OCI-LY7 (cell line): ENCODE data around the gene SLC35F2. TPM values are rescaled to one million over a fixed set of nuclear protein-coding genes. Genes with fewer than 3 reads are reported as not detected.
A peak's percentile ranks its signal among the peaks of the same experiment; 100 is the strongest.
"Not testable (repeated sequence)": the region's sequence is repeated elsewhere in the genome, so short reads cannot be mapped to it uniquely, and the experiment has no call there.

Source experiments
- BruUV-seq: library from RNA; stranded (reverse); fragments of 400-500 nt; replicated peaks from 2 replicates; lab custom pipeline; 2021; lab: Mats Ljungman, UMichigan
- CTCF ChIA-PET: fragments of 300-600 bp; sonication (Branson Sonifier 250); formaldehyde crosslinking; loops from one replicate; lab custom pipeline; 2022; ENCODE audit warnings: antibody characterized with exemption; ENCODE audit not compliant: unreplicated experiment; lab: Charles Lee
- POLR2A ChIA-PET: fragments of 300-600 bp; sonication (Branson Sonifier 250); formaldehyde crosslinking; loops from one replicate; lab custom pipeline; 2022; ENCODE audit warnings: antibody characterized with exemption; lab: Charles Lee
- DNase-seq: peaks from one replicate; pipeline ENCODE4 v3.0.0-alpha.2; 2015; ENCODE audit warnings: low spot score
- H2AFZ ChIP-seq: fragments of 200-600 bp; sonication (generic), shearing (Covaris generic); 2 replicates; pipeline ENCODE4 v1.6.1; 2014; ENCODE audit warnings: mild to moderate bottlenecking, antibody characterized with exemption, low read length, moderate library complexity
- H3K27ac ChIP-seq: fragments of 200-600 bp; sonication (generic); 2 replicates; pipeline ENCODE4 v1.5.1; 2014; ENCODE audit warnings: mixed run types, low read depth, mild to moderate bottlenecking, moderate library complexity, low read length, inconsistent platforms; ENCODE audit not compliant: poor library complexity, severe bottlenecking
- H3K36me3 ChIP-seq: fragments of 200-600 bp; sonication (generic); 2 replicates; pipeline ENCODE4 v1.6.1; 2014; ENCODE audit warnings: mild to moderate bottlenecking, antibody characterized with exemption, low read length, moderate library complexity, mixed read lengths; ENCODE audit not compliant: insufficient read depth
- H3K4me1 ChIP-seq: fragments of 200-600 bp; sonication (generic); 2 replicates; pipeline ENCODE4 v1.5.1; 2014; ENCODE audit warnings: mild to moderate bottlenecking, low read length; ENCODE audit not compliant: insufficient read depth, poor library complexity, severe bottlenecking
- H3K4me2 ChIP-seq: fragments of 200-600 bp; sonication (generic); 2 replicates; pipeline ENCODE4 v1.6.1; 2014; ENCODE audit warnings: mild to moderate bottlenecking, low read length
- H3K4me3 ChIP-seq: fragments of 200-600 bp; sonication (generic); 2 replicates; pipeline ENCODE4 v1.5.1; 2014; ENCODE audit warnings: mild to moderate bottlenecking, low read depth, low read length; ENCODE audit not compliant: poor library complexity, severe bottlenecking
- H3K79me2 ChIP-seq: fragments of 200-600 bp; sonication (generic); 2 replicates; pipeline ENCODE4 v1.6.1; 2016; ENCODE audit warnings: low read depth, mild to moderate bottlenecking, low read length, moderate library complexity, mixed read lengths; ENCODE audit not compliant: insufficient read depth
- H3K9me2 ChIP-seq: fragments of 200-600 bp; sonication (generic); 2 replicates; pipeline ENCODE4 v1.6.1; 2016; ENCODE audit warnings: mild to moderate bottlenecking, low read length, mixed read lengths; ENCODE audit not compliant: insufficient read depth
- H3K9me3 ChIP-seq: fragments of 200-600 bp; sonication (generic); 2 replicates; pipeline ENCODE4 v1.6.1; 2014; ENCODE audit warnings: mild to moderate bottlenecking, mixed run types, low read length, mixed read lengths
- H4K20me1 ChIP-seq: fragments of 200-600 bp; sonication (generic); 2 replicates; pipeline ENCODE4 v1.6.1; 2014; ENCODE audit warnings: mild to moderate bottlenecking, antibody characterized with exemption, low read length, moderate library complexity, mixed read lengths; ENCODE audit not compliant: insufficient read depth
- EZH2phosphoT487 ChIP-seq: fragments of 200-600 bp; sonication (generic); IDR thresholded peaks from 2 replicates; pipeline ENCODE4 v1.6.1; 2018; ENCODE audit warnings: low read depth, borderline replicate concordance, mild to moderate bottlenecking, mixed run types, antibody characterized with exemption, low read length, moderate library complexity, mixed read lengths
- intact Hi-C: fragments of 100-400 bp; cut with micrococcal nuclease; formaldehyde crosslinking; loops from one replicate; pipeline ENCODE4 v1.10.0; 2022; ENCODE audit not compliant: unreplicated experiment
- total RNA-seq, 2 experiments: library from RNA; depleted of rRNA in 1 of 2; stranded (reverse); fragments of >200 nt in 1 of 2; shearing (Covaris generic) in 1 of 2; gene quantifications; 2 replicates each; pipeline ENCODE4 v1.2.3, GENCODE V29; 2014 to 2022
- TF ChIP-seq, protein P1 (sequence below): fragments of 200-600 bp; sonication (generic); conservative IDR thresholded peaks from 2 replicates; pipeline ENCODE4 v1.5.1; 2014; ENCODE audit warnings: mild to moderate bottlenecking, antibody characterized with exemption, low read length, moderate library complexity, mixed read lengths

SLC35F2 gene
- total RNA-seq, 2 experiments from 2014 or later = 21.1 to 23.3 TPM

DNA sequence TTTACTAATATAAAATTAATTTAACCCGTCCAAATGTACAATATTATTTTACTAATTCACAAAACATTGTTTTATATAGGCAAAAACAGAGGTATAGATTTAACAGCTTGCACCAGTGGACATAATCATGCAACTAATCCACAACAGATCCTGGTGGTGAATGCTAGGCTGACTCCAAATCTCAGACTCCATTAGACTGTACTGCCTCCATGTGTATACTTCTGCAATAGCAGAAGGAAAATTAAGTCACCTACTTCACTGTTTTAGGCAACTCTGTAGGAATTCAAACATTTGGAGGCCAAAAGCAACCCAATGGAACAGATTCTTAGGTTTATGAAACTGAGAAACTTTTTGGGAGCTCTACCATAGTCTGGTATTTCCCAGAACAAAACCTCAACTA is 39.7 kb upstream of the SLC35F2 start:
- ChIA-PET CTCF (no interaction called here), POLR2A (no interaction called here)
- TF ChIP-seq, protein P1, sequence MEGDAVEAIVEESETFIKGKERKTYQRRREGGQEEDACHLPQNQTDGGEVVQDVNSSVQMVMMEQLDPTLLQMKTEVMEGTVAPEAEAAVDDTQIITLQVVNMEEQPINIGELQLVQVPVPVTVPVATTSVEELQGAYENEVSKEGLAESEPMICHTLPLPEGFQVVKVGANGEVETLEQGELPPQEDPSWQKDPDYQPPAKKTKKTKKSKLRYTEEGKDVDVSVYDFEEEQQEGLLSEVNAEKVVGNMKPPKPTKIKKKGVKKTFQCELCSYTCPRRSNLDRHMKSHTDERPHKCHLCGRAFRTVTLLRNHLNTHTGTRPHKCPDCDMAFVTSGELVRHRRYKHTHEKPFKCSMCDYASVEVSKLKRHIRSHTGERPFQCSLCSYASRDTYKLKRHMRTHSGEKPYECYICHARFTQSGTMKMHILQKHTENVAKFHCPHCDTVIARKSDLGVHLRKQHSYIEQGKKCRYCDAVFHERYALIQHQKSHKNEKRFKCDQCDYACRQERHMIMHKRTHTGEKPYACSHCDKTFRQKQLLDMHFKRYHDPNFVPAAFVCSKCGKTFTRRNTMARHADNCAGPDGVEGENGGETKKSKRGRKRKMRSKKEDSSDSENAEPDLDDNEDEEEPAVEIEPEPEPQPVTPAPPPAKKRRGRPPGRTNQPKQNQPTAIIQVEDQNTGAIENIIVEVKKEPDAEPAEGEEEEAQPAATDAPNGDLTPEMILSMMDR = peak; percentile 65
- no peak for TF ChIP-seq EZH2phosphoT487
- intact Hi-C loops = no loop called here
- no peaks in the 10 kb centered on the region for H4K20me1 ChIP-seq
- DNase-seq = peak; percentile 32
- no peaks in the 10 kb centered on the region for H3K9me3 ChIP-seq
- H3K27ac ChIP-seq = no peak overlapping the region
- no peak overlapping the region for H2AFZ ChIP-seq
- H3K4me1 ChIP-seq = no peaks in the 10 kb centered on the region
- H3K4me3 ChIP-seq = no peak overlapping the region
- H3K9me2 ChIP-seq = no peaks in the 10 kb centered on the region
- no peaks in the 10 kb centered on the region for H3K36me3 ChIP-seq
- H3K79me2 ChIP-seq = no peaks in the 10 kb centered on the region
- H3K4me2 ChIP-seq = no peak overlapping the region
- no TSS peak for BruUV-seq

DNA sequence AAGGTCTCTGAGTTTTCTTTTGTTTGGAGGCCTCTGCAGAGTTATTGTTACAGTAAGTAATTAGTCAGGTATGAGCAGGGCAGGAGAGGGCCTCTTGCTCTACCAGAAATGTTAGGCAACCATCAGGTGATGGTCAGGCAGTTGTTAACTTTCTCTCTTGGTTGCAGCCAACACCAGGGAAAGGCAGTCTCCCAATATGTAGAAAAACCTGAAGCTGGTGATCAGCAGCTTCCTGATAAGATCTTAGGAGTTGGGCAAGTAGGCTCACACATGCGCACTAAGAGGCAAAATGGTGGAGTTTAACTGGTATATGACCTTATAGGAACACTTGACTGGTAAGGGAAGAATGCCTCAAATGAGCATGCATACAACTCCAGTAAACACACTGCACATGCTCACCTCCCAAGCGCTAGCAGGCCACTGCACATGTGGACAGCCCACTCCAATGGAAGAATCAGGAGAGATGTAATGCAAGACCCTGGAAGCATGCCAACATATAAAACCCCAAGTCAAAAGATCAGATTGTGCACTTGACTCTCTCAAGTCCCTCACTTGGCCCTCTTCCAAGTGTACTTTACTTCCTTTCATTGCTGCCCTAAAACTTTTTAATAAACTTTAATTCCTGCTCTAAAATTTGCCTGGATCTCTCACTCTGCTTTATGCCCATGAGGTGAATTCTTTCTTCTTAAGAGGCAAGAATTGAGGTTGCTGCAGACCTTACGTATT is 23.7 kb upstream of the SLC35F2 start:
- TF ChIP-seq, protein P1 = no peak
- no peak for TF ChIP-seq EZH2phosphoT487
- no peak for DNase-seq
- no TSS peak for BruUV-seq
- Histone ChIP-seq H3K36me3 (no peaks in the 10 kb centered on the region), H3K4me3 (no peak overlapping the region), H3K27ac (no peak overlapping the region), H3K4me2 (no peak overlapping the region), H4K20me1 (no peaks in the 10 kb centered on the region), H2AFZ (no peak overlapping the region), H3K9me3 (no peaks in the 10 kb centered on the region), H3K4me1 (no peaks in the 10 kb centered on the region), H3K9me2 (no peaks in the 10 kb centered on the region), H3K79me2 (no peaks in the 10 kb centered on the region)
- CTCF ChIA-PET = no interaction called here
- POLR2A ChIA-PET = no interaction called here
- intact Hi-C loops = no loop called here

DNA sequence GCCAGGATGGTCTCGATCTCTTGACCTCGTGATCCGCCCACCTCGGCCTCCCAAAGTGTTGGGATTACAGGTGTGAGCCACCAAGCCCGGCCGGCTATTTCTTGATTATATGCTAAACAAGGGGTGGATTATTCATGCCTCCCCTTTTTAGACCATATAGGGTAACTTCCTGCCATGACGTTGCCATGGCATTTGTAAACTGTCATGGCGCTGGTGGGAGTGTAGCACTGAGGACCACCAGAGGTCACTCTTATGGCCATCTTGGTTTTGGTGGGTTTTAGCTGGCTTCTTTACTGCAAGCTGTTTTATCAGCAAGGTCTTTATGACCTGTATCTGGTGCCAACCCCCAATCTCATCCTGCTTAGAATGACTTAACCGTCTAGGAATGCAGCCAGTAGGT is 22.9 kb upstream of the SLC35F2 start:
- H2AFZ ChIP-seq, H4K20me1 ChIP-seq, H3K36me3 ChIP-seq, intact Hi-C loops, H3K4me2 ChIP-seq, BruUV-seq, H3K79me2 ChIP-seq, CTCF ChIA-PET, DNase-seq, H3K27ac ChIP-seq, H3K4me1 ChIP-seq, H3K4me3 ChIP-seq, H3K9me3 ChIP-seq, H3K9me2 ChIP-seq: not testable (repeated sequence)
- POLR2A ChIA-PET = interaction anchor here (0.6 kb wide), 1 partner anchor 40 kb away, joined by 3 read pairs; no protein-coding TSS in a partner anchor
